T-cell (primary cell): ENCODE data around the gene GMEB2. TPM values are rescaled to one million over a fixed set of nuclear protein-coding genes. Genes with fewer than 3 reads are reported as not detected.

Experiments used
- ATAC-seq, 4 experiments: fragments of 200-7000 bp in 3 of 4; fragments of 150-1000 bp in 1 of 4; cut with Tn5 transposase; replicated peaks in 1 of 4; 1 replicate in 3 of 4; 2 replicates in 1 of 4; pipeline ENCODE4 v1.10.0; 2021; ENCODE audit warnings: moderate library complexity in 3 of 4, mild to moderate bottlenecking in 2 of 4, moderate number of reproducible peaks in 1 of 4
- CTCF ChIA-PET, 2 donors: fragments of 300-600 bp; sonication (Branson Sonifier 250); formaldehyde crosslinking; loops; one replicate each; lab custom pipeline; 2022; ENCODE audit warnings: antibody characterized with exemption in 2 of 2; lab: Charles Lee
- POLR2A ChIA-PET, 2 donors: fragments of 300-600 bp; sonication (Branson Sonifier 250); formaldehyde crosslinking; loops; one replicate each; lab custom pipeline; 2022; ENCODE audit warnings: antibody characterized with exemption in 2 of 2; lab: Charles Lee
- DNase-seq, 35 experiments: peaks; one replicate each; pipeline versions ENCODE4 v3.0.0 to v3.0.0-alpha.2; 2013 to 2023
- H3K27ac ChIP-seq: one replicate; pipeline ENCODE4 v1.5.1; 2013; ENCODE audit warnings: low read length
- H3K27me3 ChIP-seq, 2 experiments: replicated peaks in 1 of 2; 1 replicate in 1 of 2; 2 replicates in 1 of 2; pipeline versions ENCODE4 v1.6.1 to v1.7.0; 2013; ENCODE audit warnings: low read length in 1 of 2, mixed read lengths in 1 of 2; ENCODE audit not compliant: control insufficient read depth in 2 of 2, insufficient read depth in 2 of 2; ENCODE audit errors: extremely low read depth in 1 of 2
- H3K36me3 ChIP-seq, 2 donors: 1 replicate in 1 of 2; 2 replicates in 1 of 2; pipeline versions ENCODE4 v1.6.1 to v1.7.0; 2013; ENCODE audit warnings: low read length in 1 of 2; ENCODE audit not compliant: control insufficient read depth in 2 of 2, insufficient read depth in 1 of 2; ENCODE audit errors: extremely low read depth in 1 of 2
- H3K4me1 ChIP-seq, 2 experiments: 1 replicate in 1 of 2; 2 replicates in 1 of 2; pipeline versions ENCODE4 v1.6.1 to v1.7.0; 2013; ENCODE audit warnings: low read length in 2 of 2, mixed read lengths in 1 of 2; ENCODE audit not compliant: insufficient read depth in 2 of 2, control insufficient read depth in 1 of 2; ENCODE audit errors: extremely low read depth in 1 of 2
- H3K4me3 ChIP-seq, 2 donors: 1 replicate in 1 of 2; 2 replicates in 1 of 2; pipeline versions ENCODE4 v1.5.1 to v1.7.0; 2013; ENCODE audit warnings: mild to moderate bottlenecking in 2 of 2, low read length in 1 of 2, moderate library complexity in 1 of 2; ENCODE audit not compliant: control insufficient read depth in 1 of 2; ENCODE audit errors: extremely low read depth in 1 of 2
- H3K9me3 ChIP-seq: 2 replicates; pipeline ENCODE4 v1.7.0; 2013
- H3K27ac Mint-ChIP-seq, 2 donors: one replicate each; pipeline ENCODE4 v1.8.0; 2020 to 2021; ENCODE audit warnings: mild to moderate bottlenecking in 2 of 2, mixed read lengths in 2 of 2
- H3K27me3 Mint-ChIP-seq, 2 donors: one replicate each; pipeline ENCODE4 v1.8.0; 2021 to 2022; ENCODE audit warnings: mixed read lengths in 2 of 2
- H3K36me3 Mint-ChIP-seq: one replicate; pipeline ENCODE4 v1.8.0; 2021; ENCODE audit warnings: mixed read lengths
- H3K4me1 Mint-ChIP-seq, 3 donors: one replicate each; pipeline ENCODE4 v1.8.0; 2020 to 2022; ENCODE audit warnings: mixed read lengths in 3 of 3, mild to moderate bottlenecking in 1 of 3
- H3K4me3 Mint-ChIP-seq, 3 donors: one replicate each; pipeline ENCODE4 v1.8.0; 2020 to 2022; ENCODE audit warnings: mild to moderate bottlenecking in 3 of 3, mixed read lengths in 3 of 3, moderate library complexity in 3 of 3
- H3K9me3 Mint-ChIP-seq, 3 donors: one replicate each; pipeline ENCODE4 v1.8.0; 2020 to 2022; ENCODE audit warnings: mixed read lengths in 3 of 3
- WGBS: methylation state at CpG from one replicate; pipeline ENCODE4 v1.1.5; 2013; ENCODE audit warnings: missing lambda C conversion rate; ENCODE audit not compliant: insufficient coverage; 5-methylcytosine and 5-hydroxymethylcytosine counted together
- total RNA-seq, 35 experiments: library from RNA in 6 of 35; stranded (reverse) in 6 of 35; fragments of 120-200 nt in 1 of 35; gene quantifications; one replicate each; pipeline versions ENCODE4 v1.2.1 to v1.2.4 and lab custom pipeline; 2013 to 2026

The GMEB2 gene
- total RNA-seq, 5 donors from 2014 or later (not counting 1 experiment from before 2014, with no cell fraction given): 20.7 to 30.3 (median 29.0) TPM

- no peak overlapping the region for H3K27ac ChIP-seq
- DNase-seq: no peak
- ChIA-PET CTCF (no interaction called here), POLR2A (no interaction called here)
- Mint-ChIP-seq H3K4me1 (peaks cover 0 to 3% (median 2%) of the 10 kb centered on the region in 3 donors), H3K9me3 (no peaks in the 10 kb centered on the region), H3K4me3 (no peak overlapping the region), H3K27me3 (no peaks in the 10 kb centered on the region), H3K27ac (no peak overlapping the region), H3K36me3 (peaks cover 47% of the 10 kb centered on the region)
- peaks cover 0 to 8% of the 10 kb centered on the region in 2 experiments for H3K4me1 ChIP-seq
- H3K27me3 ChIP-seq: no peaks in the 10 kb centered on the region
- no peak overlapping the region for H3K4me3 ChIP-seq
- H3K9me3 ChIP-seq: no peaks in the 10 kb centered on the region
- no peak for ATAC-seq
- H3K36me3 ChIP-seq: peaks cover 15 to 65% of the 10 kb centered on the region in 2 donors
- WGBS: 89% methylated on average over 22 of the region's 23 CpGs
Observed at GRCh38 chr20:63597651-63598478, 29.0 kb downstream of the GMEB2 start.

- H3K27ac Mint-ChIP-seq: no peak overlapping the region
- H3K9me3 Mint-ChIP-seq: no peaks in the 10 kb centered on the region
- H3K4me3 Mint-ChIP-seq: no peak overlapping the region
- Histone ChIP-seq H3K4me1 (peaks cover 0 to 6% of the 10 kb centered on the region in 2 experiments), H3K9me3 (no peaks in the 10 kb centered on the region), H3K27ac (no peak overlapping the region), H3K4me3 (no peak overlapping the region), H3K27me3 (no peaks in the 10 kb centered on the region), H3K36me3 (peaks cover 26 to 69% of the 10 kb centered on the region in 2 donors)
- H3K4me1 Mint-ChIP-seq: peaks cover 0 to 2% (median 0%) of the 10 kb centered on the region in 3 donors
- peaks cover 48% of the 10 kb centered on the region for H3K36me3 Mint-ChIP-seq
- no peaks in the 10 kb centered on the region for H3K27me3 Mint-ChIP-seq
- ATAC-seq (no peak), DNase-seq (no peak)
- ChIA-PET CTCF (no interaction called here), POLR2A (no interaction called here)
- WGBS: 96% methylated on average over 5 of the region's 6 CpGs
Observed at GRCh38 chr20:63596423-63596822, 30.5 kb downstream of the GMEB2 start.

- H3K36me3 ChIP-seq: peaks cover 26 to 74% of the 10 kb centered on the region in 2 donors
- ChIA-PET CTCF (no interaction called here), POLR2A (no interaction called here)
- 95% methylated on average over 24 of the region's 30 CpGs for WGBS
- no peaks in the 10 kb centered on the region for H3K9me3 ChIP-seq
- H3K27ac ChIP-seq: no peak overlapping the region
- Mint-ChIP-seq H3K9me3 (no peaks in the 10 kb centered on the region), H3K27ac (no peak overlapping the region), H3K36me3 (peaks cover 52% of the 10 kb centered on the region), H3K4me3 (no peak overlapping the region), H3K27me3 (no peaks in the 10 kb centered on the region), H3K4me1 (no peaks in the 10 kb centered on the region)
- no peaks in the 10 kb centered on the region for H3K27me3 ChIP-seq
- ATAC-seq: no peak
- peaks cover 0 to 3% of the 10 kb centered on the region in 2 experiments for H3K4me1 ChIP-seq
- H3K4me3 ChIP-seq: no peak overlapping the region
- no peak for DNase-seq
Observed at GRCh38 chr20:63595416-63596127, 31.3 kb downstream of the GMEB2 start.

DNA sequence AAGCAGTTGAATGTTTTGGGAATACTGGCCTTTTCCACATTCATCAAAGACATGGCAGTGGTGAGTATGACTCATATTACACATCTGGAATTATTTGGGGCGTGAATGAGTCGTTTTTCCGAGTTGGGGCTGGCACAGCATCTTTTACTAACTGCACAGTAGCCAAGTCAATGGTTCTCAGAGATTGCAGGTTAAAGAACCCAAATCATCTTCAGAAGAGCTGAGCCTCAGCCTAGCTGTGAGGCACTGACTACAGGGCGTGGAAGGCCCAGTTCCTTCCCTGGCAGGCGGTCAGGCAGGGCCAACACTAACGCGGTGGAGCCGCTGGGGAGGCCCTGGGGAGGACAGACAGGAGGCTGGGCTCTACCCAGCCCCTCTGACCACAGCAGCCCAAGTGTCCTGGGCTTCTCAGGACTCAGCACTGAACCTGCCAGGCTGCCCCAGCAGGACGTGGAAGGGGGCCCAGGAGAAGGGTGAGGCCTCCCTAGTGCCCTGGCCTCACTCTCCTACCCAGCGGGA lies 32.8 kb downstream of the GMEB2 start:
- 87% methylated on average over 8 of the region's 10 CpGs for WGBS

GRCh38 chr20:63592661-63593060 lies 34.2 kb downstream of the GMEB2 start:
- peaks cover 0 to 13% of the 10 kb centered on the region in 2 experiments for H3K4me1 ChIP-seq
- H3K36me3 ChIP-seq: peaks cover 25 to 62% of the 10 kb centered on the region in 2 donors
- H3K9me3 Mint-ChIP-seq: no peaks in the 10 kb centered on the region
- POLR2A ChIA-PET: no interaction called here
- DNase-seq (no peak), ATAC-seq (no peak)
- no peak overlapping the region for H3K4me3 Mint-ChIP-seq
- no peaks in the 10 kb centered on the region for H3K9me3 ChIP-seq
- H3K4me3 ChIP-seq: no peak overlapping the region
- peaks cover 6 to 10% (median 7%) of the 10 kb centered on the region in 3 donors for H3K4me1 Mint-ChIP-seq
- CTCF ChIA-PET: no interaction called here
- H3K27me3 ChIP-seq: no peaks in the 10 kb centered on the region
- no peak overlapping the region for H3K27ac Mint-ChIP-seq
- H3K36me3 Mint-ChIP-seq: peaks cover 49% of the 10 kb centered on the region
- H3K27ac ChIP-seq: no peak overlapping the region
- over 99% methylated on average over 11 of the region's 13 CpGs for WGBS
- H3K27me3 Mint-ChIP-seq: no peaks in the 10 kb centered on the region

More for the DNA sequence above, 32.8 kb downstream of the GMEB2 start:
- Histone ChIP-seq H3K27ac (no peak overlapping the region), H3K36me3 (peaks cover 31 to 75% of the 10 kb centered on the region in 2 donors), H3K4me1 (no peaks in the 10 kb centered on the region), H3K27me3 (no peaks in the 10 kb centered on the region), H3K4me3 (no peak overlapping the region), H3K9me3 (no peaks in the 10 kb centered on the region)
- POLR2A ChIA-PET: no interaction called here
- Mint-ChIP-seq H3K9me3 (no peaks in the 10 kb centered on the region), H3K4me3 (no peak overlapping the region), H3K36me3 (peaks cover 54% of the 10 kb centered on the region), H3K4me1 (no peaks in the 10 kb centered on the region), H3K27ac (no peak overlapping the region), H3K27me3 (no peaks in the 10 kb centered on the region)
- CTCF ChIA-PET: no interaction called here
- DNase-seq: no peak
- no peak for ATAC-seq

DNA sequence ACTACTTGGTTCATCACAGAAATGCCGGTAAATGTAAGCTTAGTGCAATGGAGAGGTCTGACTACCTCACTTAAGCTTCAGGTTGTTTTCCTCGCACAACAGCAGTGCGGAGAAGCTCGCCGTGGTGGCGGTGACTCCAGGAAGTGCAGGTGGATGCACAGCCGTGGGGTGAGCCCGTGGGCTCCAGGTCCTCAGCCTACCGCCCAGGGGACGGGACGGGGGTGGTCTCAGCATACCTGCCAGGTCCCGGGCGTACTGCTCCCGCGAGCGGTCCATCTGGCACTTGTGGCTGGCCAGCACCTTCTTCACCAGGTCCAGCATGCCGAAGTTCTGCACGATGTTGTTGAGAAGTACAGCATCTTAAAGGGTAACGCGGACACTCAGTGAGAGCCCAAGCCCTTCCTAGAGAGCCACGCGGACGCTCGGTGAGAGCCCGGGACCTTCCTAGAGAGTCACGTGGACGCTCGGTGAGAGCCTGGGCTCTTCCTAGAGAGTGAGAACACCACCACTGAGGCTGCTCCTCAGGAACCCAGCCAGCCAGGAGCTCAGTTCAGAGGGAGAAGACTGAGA lies 35.0 kb downstream of the GMEB2 start:
- ChIA-PET CTCF (no interaction called here), POLR2A (interaction anchor here in 1 of 2 donors (0.5 kb wide), 1 partner anchor 1456 kb away, joined by 3 read pairs; no protein-coding TSS in a partner anchor)
- no peak overlapping the region for H3K4me3 ChIP-seq
- H3K4me1 ChIP-seq: peaks cover 2 to 21% of the 10 kb centered on the region in 2 experiments
- H3K9me3 ChIP-seq: no peaks in the 10 kb centered on the region
- WGBS: 94% methylated on average over 27 of the region's 28 CpGs
- Mint-ChIP-seq H3K27ac (no peak overlapping the region), H3K27me3 (no peaks in the 10 kb centered on the region), H3K4me1 (peaks cover 12 to 15% (median 13%) of the 10 kb centered on the region in 3 donors), H3K4me3 (no peak overlapping the region), H3K36me3 (peaks cover 45% of the 10 kb centered on the region), H3K9me3 (no peaks in the 10 kb centered on the region)
- ATAC-seq: no peak
- DNase-seq: no peak
- H3K27me3 ChIP-seq: no peaks in the 10 kb centered on the region
- H3K27ac ChIP-seq: no peak overlapping the region
- peaks cover 25 to 60% of the 10 kb centered on the region in 2 donors for H3K36me3 ChIP-seq
